IPS-11a (cell line): ENCODE data around the gene RYR3.

ENCODE experiments used
- H3K4me3 ChIP-seq: one replicate; pipeline ENCODE4 v1.5.1; 2013; ENCODE audit warnings: low read depth, low read length, control low read depth

RYR3 gene

DNA sequence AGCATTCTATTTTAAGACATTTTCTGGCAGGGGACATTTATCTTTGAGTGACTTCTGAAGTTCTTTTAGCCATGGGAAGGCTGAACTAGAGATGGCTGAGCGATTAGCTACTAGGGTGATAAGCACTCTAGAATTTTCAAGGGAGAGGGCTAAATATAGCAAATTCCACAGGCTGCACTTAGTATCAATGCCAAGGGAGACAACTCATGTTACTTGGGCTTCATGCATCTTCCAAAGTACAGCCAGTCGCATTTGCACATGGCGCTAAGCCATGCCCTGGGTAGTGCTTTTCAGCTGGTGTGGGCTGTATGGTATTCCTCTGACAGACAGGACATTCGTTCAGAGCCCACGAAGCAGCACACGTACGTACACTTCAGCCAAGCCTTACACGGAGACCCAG, 69.6 kb downstream of the RYR3 start:
- H3K4me3 ChIP-seq, result no peak overlapping the region

DNA sequence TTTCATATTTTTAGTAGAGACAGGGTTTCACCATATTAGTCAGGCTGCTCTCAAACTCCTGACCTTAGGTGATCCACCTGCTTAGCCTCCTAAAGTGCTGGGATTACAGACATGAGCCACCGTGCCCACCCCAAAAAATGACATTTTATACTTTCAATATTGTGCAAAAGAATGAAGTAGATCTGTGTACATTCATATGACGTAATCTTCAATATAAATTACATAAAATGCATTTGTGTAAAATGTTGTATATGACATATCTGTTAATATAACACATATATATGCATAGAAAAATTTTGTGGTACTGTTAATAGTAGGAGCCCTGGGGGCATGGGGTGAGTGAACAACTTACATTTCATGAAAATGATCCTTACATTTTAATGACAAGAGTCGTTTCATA, 71.7 kb downstream of the RYR3 start:
- no peak overlapping the region for H3K4me3 ChIP-seq

DNA sequence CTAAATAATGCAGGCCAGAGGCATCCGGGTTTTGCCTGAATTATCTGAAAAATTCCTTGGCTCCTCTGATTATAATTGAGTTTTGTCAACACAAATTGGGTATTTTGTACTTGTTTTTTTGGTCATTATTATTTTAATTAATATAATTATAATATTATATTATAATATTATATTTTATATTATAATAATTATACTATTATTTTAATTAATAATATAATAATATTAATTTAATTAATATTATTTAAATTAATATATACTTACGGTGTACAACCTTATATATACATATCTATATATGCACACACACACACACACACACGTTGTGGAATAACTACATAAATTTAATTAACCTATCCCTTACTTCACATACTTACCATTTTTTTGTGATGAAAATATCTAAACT, 73.5 kb downstream of the RYR3 start:
- no peak overlapping the region for H3K4me3 ChIP-seq

DNA sequence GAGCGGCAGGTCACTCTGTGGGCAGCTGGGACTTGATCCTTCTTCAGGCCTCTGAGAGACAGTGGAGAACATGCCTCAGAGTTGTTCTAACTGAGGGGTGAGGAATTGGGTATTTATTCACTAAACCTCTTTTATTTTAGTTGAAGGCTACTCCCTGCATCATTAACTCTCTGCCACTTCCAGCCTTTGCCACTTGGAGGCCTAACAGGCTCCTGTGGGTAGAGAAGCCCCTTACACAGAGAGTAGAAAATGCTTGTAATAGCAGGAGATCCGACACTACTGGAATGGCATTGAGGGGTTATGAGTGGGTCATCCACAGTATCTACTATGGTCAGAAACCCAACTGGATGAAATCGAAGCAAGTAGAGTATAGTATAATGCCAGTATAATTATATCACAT, 81.7 kb downstream of the RYR3 start:
- H3K4me3 ChIP-seq, result no peak overlapping the region

DNA sequence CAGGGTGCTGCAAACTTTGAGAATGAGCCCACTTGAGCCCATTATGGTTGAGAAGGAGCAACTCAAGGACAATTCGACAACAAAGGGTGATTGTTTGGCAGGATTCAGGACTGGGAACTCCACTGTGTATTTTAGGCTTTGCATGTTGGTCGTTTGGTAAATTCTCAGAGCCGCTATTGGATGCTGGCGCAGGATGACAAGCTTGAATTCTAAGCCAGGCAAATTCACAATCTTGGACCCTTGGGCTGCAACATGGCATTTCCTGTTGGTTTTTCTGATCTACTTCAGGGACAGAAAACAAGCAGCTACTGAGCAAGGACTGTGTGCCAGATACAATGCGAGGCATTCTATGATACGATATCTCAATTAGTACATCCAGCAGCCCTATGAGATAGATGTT, 82.8 kb downstream of the RYR3 start:
- no peak overlapping the region for H3K4me3 ChIP-seq

DNA sequence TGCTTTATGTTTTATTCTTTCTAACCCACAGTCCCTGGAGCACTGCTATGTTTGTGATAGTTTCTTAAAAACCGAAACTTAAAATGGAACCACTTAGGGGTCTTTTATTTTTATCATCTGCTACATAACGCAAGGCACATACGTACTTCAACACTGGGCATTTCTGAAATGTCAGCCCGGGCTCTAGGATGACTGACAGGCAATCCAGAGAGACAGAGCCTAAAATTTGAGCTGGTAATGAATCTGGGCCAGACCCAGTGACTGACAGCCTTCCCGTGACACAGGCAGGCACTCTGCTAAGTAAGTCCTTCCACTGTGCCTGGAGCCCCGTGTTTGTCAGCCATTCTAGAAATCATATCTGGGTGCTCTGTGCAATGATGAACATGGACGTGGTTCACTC, 84.6 kb downstream of the RYR3 start:
- H3K4me3 ChIP-seq, result no peak overlapping the region

DNA sequence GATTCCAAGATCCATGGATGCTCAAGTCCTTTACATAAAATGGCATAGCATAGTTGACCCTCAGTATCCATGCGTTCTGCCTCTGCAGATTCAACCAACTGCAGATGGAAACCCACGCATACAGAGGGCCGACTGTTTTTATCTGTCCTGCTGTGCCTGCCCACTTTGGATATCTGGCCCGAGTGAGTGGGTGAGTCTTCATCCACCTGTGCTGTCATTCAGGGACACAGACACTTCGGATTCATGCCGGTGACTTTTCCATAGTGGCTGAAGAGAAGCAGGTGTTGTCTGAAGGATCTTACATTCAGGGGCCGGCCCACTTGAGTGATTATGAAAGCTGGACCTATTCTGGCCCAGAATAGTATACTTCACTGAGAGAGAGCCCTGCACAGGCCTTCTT, 85.1 kb downstream of the RYR3 start:
- H3K4me3 ChIP-seq, result no peak overlapping the region

DNA sequence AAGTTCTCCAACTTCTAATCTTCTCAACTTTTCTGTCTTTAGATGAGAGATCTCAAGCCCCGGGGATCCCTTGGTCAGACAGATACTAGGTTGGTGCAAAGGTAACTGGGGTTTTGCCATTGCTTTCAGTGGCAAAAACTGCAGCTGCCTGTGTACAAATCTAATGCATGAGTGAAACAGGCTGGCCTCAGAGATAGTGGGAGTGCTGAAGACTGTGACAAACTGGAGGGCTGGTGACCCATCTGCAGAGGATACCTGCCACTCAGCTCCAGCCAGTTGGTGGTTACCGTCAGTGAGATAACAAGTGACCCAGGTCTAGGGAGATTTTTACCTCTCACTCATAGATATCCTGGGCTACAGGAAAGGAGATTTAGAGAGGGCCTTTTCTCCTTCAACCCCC, 85.7 kb downstream of the RYR3 start:
- H3K4me3 ChIP-seq, result no peak overlapping the region

DNA sequence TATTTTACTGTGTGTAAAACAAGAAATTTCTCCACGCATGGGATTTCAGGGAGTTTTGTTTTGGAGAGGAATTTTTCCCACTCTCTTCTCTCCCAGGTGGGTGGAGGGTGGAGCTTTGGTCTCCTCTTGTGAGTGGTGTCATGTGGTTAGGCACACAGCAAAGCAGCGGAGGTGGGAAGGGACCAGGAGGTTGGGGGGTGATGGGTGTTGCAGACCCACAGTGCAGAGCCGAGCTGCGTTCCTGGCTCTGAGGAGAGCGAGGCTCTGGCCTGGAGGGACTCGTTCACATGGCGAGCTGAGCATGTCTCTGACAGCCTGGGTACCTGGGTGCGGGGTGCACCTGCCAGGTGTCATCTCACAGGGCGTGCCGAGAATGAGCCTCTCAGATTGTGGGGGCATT, 87.8 kb downstream of the RYR3 start:
- H3K4me3 ChIP-seq, result no peak overlapping the region

DNA sequence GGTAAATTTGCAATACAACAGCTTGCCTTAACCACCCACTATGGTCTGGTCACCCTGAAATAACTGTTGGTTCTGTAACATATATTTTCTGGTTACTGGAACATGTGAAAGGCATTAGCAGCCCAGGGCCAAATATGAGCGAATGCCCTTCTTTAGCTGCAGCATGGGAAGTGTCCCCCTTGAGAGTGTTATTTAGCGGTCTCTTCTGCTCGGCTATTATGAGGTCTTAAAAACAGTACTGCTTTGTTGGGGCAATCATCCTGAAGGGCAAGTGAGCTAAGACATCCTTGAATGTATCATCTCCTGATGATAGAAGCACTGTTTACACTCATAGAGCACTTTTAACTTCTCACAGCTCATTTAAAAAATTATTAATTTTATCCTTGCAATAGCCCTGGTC, 90.2 kb downstream of the RYR3 start:
- H3K4me3 ChIP-seq, result no peak overlapping the region

DNA sequence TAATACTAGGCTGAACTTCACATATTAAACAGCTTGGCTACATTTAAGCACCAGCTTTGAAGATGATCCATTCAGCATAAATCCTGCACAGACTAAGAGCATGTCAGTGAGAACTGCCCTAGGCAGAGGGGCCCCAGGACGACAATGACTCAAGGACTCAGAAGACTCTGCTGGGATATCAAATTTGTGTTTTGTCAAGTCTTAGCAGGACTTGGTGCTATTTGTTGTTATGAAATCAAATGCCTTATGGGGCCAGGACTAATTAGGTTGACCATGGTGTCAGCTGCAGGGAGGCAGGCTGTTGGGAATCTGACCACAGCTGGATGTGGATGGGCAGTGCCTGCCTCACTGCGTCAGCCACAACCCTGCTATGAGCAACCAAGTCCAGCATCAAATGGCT, 91.8 kb downstream of the RYR3 start:
- H3K4me3 ChIP-seq, result no peak overlapping the region

DNA sequence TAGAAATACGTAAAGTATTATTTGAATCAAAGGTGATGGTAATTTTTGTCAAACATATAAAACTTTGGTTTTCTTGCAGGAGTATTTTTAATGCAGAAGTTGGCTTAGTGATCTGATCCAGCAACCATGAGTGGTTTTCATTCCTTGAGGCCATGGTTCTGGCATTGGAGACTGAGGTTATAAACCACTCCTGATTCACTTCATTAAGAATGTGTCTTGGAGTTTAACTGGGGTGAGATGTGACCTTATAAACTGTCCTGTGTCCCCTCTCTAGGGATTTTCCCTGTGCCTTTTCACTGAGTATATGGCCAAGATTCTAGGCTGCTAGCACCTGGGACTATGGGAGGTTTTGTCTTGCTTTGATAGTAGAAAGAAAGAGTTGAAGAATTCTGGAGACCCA, 94.3 kb downstream of the RYR3 start:
- H3K4me3 ChIP-seq, result no peak overlapping the region

DNA sequence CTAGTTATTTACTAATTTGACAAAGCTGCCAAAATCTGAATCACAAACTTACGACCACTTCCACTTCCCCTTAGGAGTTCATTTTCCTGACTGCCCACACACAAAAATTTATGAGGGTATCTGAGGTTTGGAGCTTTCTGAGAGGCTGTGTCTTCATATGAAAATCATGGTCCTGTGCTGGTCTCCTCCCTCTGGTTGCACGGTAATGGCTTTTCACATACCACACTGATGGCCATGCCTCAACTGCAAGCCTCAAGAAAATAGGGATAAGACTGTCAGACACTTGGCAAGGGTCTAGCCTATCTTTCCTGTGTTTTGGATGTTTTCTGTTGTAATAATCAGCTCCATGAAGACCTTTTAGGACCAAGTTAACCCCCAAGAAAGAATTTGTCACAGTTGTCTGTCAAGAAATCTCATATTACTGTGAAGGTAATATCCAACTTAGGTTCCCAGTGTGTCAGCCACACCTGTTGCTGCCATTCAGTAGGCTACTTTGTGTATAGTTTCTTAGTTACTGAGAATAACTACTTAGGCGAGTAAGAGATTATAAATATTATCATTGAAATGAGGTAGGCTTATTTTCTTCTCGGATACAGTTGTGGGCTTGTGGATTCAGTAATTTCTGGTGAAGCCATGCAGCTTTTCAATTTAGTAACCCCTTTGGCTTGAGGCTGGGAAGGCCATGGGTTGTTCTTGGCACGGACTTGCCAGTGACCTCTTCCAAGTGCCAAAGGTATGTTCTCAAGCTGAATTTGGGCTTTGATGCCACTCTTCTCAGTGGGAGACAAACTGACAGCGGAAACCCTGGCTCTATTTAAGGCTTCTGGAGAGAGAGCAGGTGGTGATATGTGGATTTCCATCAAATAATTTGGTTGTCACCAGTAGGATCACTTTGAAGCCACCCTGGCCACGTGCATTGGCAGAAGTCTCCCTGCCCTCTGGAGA, 101.1 kb downstream of the RYR3 start:
- H3K4me3 ChIP-seq, result no peak overlapping the region

DNA sequence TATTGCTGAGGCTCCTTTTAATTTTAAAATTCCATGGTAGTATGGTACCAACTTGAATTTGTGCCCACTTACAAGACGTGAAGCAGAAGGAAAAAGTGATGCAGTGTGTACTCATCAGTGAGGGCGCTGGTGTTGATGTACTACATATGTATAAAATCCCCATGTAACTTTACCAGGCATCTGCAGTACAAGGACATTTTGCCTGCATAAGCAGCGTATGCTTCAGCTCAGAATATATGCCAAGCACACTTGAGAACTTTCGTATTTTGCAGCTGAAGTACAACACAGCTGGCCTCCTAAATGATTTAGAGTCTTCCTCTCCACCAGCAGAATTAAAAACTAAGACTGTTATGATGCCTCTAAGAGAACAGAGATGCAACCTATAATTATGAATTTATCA, 108.9 kb downstream of the RYR3 start:
- H3K4me3 ChIP-seq, result no peak overlapping the region

DNA sequence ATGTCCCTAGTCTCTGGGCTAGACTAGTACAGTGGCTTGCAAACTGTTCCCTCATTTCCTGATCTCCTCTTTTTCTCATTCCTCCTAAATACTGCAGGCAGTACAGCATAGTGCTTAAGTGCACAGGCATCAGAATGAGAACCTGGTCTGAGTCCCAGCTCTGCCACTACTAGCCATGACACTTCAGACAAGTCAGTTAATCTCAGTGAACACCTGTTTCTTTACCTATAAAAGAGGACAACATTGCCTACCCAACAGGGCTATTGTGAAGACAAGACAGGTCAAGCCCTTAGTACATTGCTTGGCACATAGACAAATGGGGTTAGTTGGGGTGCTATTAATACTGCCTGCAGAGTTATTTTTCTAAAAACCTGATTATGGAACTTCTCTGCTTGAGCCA, 113.3 kb downstream of the RYR3 start:
- H3K4me3 ChIP-seq, result no peak overlapping the region

DNA sequence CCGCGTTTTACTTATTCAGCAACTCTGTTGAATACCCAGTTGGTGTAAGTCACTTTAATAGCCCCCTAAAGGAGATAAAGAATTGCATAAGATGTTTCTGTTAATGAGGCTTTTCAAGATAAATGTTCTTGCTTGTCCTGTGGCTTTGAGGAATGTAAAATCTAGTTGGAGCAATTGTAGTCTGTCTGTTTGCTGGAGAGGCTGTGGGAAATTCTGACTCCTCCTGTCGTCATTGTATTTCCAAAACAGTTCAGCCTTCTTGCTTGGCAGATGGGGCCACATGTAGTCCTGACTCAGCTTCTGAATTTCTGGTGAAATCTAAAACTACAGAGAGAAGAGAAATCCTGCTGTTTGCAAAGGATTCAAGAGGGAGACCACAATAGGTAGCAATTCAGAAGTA, 114.4 kb downstream of the RYR3 start:
- no peak overlapping the region for H3K4me3 ChIP-seq

DNA sequence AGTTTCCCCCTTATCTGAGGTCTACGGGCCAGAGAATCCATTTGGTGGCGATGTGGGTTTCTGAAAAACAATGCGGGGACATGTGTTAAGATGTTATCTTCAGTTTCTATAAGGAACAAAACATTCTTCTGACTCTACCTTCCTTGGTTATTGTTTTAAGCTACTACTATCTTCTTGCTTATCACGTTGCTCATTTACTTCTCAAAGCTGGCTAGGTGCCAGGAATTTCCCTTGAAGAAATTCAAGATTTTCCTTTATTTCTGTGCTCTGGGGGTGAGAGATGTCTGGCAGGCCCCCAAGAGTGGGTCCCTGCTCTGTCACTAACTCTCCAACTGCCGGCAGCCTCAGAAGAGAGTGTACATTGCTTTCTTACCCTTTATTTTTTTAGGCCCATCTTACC, 119.8 kb downstream of the RYR3 start:
- no peak overlapping the region for H3K4me3 ChIP-seq

DNA sequence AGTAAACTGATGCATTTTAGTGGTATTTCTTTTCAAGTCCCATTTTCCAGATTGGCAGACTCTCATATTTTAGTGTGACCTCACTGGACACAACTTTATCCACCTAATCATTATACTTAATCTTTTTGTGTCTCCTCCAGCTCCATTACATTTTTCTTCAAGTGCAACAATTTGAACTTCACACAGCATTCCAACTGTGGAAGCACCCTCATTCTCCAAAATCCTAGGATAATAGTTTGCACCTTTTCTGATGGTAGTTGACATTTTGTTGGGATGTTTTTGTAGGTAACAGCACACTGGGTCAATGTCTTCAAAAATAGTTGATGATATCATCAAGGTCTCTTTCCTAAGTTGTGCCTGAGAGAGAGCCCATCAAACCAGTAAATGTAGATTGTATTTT, 123.1 kb downstream of the RYR3 start:
- no peak overlapping the region for H3K4me3 ChIP-seq

DNA sequence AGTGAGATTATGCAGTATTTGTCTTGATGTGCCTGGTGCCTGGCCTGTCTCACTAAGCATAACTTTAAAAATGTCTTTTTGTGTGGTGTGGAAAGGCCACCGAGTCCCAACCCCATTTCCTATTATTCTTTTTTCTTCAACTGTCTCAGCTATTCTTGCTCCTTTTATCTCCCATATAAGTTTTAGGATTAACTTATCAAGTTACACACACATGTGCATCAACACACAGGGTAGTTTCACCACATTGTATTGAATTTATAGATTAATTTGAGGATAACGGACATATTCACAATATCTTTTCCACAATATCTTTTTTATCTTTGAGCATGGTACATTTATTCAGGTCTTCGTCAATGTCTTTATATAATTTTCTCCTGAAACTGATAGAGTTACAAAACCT, 127.6 kb downstream of the RYR3 start:
- H3K4me3 ChIP-seq, result no peak overlapping the region

DNA sequence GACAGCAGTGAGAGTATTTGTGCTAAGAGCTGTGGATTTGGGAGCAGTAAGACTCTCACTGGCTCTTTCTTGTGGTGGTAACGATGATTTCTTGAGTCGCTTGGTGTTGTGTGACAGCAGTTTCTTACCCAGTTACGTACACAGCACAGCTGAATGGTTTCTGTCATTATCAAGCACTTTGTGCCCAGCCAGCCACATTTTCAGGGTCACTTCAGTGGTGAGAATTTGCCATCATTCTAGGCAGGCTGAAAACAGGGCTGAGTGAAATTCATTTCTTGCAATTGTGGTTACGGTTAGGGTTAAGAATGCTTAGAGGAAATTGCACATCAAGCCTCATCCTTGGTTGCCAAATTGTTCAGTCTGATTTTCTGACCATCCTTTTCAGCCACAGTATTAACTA, 130.1 kb downstream of the RYR3 start:
- H3K4me3 ChIP-seq, result no peak overlapping the region

DNA sequence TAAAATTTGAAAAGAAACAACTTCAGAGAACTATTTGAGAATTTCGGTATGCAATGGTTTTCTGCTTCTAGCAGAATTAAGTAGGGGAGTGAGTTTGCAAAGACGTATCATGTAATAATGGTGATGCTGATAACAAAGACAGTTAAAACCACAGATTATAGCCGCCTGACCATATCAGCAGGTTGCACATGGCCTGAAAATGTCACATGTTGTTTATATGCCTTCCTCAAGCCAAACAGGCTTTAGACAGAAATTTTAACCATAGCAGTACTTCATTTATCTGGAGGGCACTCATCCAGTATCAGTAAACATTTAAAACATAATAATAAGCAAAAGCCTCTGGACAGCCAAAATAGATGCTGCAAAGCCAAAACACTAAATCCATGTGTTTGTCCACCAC, 131.7 kb downstream of the RYR3 start:
- H3K4me3 ChIP-seq, result no peak overlapping the region

DNA sequence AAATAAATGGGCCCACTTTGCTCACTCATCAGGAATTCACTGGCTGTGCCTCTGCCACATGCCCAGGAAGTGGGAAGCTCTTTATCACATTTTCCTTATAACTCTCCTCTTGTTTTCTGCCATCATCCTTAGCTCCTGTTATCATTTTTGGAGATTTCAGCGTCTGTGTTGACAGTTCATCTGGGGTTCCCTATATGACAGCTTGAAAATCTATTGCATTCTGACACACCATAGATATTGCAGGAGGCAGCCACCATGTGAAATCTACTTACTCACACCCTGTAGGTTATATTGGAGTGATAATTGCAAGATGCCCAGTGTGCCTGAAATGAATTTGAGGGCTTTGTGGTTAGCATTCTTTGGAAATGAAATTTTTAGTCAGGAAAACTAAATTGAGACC, 132.9 kb downstream of the RYR3 start:
- no peak overlapping the region for H3K4me3 ChIP-seq

DNA sequence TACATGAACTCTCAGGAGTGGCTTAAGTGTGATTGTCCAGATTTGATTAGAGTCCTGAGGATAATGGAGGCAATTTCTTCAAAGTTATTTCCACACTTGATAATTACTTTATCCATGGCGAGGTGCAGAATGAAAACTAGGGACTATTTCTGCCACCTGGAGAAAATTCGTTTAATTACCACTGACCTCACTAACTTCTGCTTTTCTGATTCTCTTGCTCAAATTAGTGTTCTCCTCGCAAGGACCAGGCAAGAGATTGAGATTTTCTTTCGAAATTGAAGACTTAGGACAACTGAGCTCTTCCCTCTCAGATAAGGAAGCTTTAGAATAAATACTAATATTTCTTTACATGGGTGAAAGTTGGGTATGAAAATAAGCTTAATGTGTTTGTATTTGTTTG, 135.2 kb downstream of the RYR3 start:
- no peak overlapping the region for H3K4me3 ChIP-seq
